GM04504 (cell line): ENCODE measurements around the gene ARID4B.
"Not testable (repeated sequence)": the region's sequence is repeated elsewhere in the genome, so short reads cannot be mapped to it uniquely, and the experiment has no call there.

Experiments
- DNase-seq: peaks from one replicate; pipeline ENCODE4 v3.0.0-alpha.2; 2012; ENCODE audit warnings: low read depth

Gene ARID4B

DNA sequence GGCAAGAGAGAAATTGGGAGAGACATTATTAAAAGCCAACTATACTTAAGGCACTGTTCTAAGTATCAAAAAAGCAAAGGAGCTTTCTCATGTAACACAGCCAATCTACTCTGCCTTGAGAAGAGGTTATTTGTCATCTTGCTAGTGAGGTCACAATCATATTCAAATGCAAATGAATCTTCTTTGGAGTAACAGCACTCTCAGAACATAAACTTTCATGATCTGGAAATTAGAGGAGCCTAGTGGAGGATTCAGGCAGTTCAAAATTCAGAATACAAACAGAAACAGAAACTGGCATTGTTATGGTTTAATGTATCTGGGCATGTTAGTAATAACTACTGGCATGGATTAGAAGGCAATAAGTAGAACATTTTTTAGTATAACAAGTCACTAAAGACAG lies 57.4 kb downstream of the ARID4B start:
- DNase-seq, result peak; percentile 29

- not testable (repeated sequence) for DNase-seq
Measured at GRCh38 chr1:235269990-235270389, 58.0 kb downstream of the ARID4B start.

GRCh38 chr1:235268379-235269125 lies 59.4 kb downstream of the ARID4B start:
- DNase-seq, result no peak

DNA sequence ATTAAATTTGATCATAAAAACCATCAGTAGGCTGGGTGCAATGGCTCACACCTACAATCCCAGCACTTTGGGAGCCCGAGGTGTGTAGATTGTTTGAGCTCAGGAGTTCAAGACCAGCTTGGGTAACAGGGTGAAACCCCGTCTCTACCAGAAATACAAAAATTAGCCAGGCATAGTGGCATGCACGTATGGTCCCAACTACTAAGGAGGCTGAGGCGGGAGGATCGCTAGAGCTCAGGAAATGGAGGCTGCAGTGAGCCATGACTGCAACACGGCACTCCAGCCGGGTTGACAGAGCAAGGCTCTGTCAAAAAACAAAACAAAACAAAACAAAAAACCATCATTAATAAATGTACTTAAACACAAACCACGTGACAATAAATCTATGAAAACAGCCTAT lies 61.0 kb downstream of the ARID4B start:
- DNase-seq, result no peak

DNA sequence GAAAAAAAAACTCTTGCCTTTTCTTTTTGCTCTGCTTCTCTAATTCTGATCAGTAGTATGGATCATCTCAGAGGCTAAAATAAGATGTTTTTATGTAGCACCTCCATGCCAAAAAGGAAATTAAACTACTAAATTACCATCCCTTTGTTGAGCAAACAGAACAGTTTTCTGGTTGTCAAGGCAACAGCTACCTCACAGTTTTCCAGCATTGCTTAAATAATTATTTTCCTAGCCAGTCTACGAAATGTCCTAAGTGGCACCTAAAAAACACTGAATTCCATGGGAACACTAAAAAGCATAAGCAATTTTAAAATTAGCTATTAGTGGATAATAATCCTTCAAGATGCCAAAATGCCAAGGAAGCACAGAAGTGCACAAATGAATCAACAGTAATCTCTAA lies 61.7 kb downstream of the ARID4B start:
- DNase-seq, result no peak

DNA sequence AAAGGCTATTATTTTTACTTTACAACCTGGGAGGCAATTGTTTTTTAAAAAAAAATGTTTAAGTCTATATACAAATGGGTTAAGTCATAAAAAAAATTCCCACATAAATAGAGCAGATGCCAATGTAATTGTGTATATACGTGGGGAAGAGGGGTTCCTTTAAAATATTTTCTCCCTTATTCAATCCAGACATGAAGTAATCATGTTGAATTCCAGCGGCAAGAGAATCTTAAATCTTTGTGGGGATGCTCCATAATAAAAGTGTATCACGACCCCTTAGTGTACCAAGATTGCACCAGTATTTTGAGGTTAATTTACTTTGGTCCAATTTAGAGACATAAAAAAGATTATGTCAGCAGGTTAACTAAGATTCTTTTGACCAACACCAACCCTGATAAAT lies 62.1 kb downstream of the ARID4B start:
- DNase-seq, result no peak

DNA sequence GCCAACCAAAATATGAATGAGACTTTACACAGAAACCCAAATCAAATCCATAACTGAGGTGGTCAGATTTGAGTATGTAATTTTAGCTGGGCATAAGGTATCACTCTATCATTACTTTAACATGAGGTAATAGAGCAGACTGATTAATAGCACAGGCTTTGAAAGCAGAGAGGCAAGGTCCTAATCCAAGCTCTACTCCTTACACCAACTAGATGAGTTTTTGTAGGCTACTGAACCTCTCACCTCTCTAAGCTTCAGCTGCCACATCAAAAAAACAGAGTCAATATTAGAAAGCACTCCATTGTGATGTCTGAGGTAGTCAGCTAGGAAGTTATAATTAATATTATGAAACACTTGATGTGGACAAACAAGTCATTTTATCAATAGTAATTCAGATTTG lies 63.7 kb downstream of the ARID4B start:
- no peak for DNase-seq

DNA sequence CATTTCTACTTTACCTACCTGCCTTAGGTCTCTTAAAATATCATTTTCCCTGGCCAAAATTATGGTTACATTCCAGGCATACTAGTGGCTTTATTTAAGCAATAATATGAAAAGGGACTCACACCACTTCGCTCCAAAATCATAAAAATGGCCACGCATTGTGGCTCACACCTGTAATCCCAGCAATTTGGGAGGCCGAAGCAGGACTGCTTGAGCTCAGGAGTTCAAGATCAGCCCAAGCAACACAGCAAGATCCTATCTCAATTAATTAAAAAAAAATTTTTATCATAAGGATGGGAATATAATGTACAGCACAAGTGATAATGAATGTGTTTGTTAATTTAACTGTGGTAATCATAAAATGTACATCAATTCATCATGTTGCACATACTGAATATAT lies 65.4 kb downstream of the ARID4B start:
- DNase-seq, result no peak

DNA sequence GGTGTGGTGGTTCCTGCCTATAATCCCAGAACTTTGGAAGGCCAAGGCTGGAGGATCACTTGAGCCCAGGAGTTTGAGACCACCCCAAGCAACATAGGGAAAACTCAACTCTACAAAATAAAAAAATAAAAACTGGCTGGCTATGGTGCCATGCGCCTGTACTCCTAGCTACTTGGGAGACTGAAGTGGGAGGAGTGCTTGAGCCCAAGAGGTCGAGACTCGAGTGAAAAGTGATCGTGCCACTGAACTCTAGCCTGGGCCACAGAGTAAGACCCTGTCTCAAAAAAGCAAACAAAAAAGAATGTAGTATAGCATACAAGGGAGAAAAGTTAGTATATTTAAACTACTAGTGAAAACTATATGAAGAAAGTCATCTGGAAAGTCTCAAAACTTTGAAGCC lies 66.7 kb downstream of the ARID4B start:
- DNase-seq, result no peak

GRCh38 chr1:235259133-235259778 lies 68.7 kb downstream of the ARID4B start:
- DNase-seq, result no peak

- DNase-seq, result not testable (repeated sequence)
Measured at GRCh38 chr1:235258068-235258467, 69.9 kb downstream of the ARID4B start.

DNA sequence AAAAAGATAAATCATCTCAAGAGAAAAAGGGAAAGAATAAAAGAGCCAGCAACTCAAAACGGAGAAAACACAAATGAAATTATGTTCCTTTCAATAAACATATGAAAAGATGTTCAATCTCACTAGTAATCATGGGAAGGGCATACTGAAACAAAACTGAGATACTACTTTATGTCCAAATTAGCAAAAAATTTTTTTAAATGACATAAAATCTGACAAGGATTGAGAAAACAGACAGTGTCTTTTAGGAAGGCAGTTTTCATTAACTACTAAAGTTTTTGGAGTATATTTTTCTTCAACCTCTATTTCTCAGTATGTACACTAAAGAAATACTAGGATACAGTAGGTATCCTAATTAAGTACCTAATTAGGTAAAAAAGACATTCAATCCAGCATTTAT lies 73.3 kb downstream of the ARID4B start:
- no peak for DNase-seq

GRCh38 chr1:235253219-235253962 lies 74.6 kb downstream of the ARID4B start:
- DNase-seq, result peak; percentile 58

DNA sequence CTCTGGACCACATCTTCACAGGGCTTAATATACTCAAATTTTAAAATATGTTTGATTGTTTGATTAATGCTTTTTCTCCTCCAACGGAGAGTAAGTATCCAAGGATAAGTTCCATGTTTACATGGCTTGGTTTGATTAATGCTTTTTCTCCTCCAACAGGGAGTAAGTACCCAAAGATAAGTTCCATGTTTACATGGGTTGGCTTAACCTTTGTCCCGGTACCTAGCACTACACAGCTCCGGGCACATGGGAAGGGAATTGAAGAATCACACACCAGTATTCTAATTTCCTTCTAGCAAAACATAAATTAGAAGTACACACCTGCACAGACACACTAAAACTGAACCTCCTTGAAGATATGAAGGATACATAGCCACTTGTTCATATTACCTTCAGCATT lies 77.5 kb downstream of the ARID4B start:
- no peak for DNase-seq

DNA sequence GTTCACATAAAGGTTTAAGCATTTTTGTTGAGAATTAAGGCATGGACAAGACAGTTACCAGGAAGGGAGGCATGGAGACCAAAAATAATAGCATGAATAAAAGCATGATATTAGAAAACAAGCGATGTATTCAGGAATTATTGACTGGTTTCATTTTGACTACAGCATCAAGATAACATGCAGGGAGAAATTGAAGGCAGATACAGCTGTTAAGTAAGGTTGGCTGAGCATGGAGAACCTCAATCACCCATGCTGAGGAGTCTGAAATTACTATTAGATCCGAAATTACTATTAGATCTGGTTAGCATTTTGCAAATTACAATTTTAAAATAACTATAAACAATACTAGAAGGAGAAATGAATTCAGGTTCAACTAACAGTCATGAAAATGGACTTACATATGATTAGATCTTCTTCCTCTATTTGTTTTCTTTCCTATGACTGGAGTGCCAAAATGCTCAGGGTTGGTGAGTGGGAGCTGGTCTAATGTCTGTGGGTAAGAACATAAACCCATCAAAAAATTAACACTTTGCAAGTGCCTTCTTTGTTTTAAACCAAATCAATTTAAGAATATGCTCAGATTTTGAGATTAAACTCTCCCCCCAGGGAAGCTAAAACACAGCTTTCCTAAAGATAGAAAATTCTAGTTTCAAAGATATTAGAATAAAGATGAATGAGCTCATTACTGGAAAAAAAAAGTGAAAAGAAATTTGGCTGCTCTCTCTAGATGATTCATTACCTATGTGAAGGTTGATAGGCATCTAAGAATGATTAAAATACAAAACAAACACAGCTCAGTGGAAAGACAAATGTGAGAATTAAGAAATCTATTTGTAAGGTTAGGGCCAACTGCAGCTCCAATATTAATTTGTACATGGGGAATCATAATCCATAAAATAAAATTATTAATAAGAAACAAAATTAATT lies 81.7 kb downstream of the ARID4B start:
- no peak for DNase-seq

GRCh38 chr1:235244974-235245592 lies 82.9 kb downstream of the ARID4B start:
- no peak for DNase-seq

DNA sequence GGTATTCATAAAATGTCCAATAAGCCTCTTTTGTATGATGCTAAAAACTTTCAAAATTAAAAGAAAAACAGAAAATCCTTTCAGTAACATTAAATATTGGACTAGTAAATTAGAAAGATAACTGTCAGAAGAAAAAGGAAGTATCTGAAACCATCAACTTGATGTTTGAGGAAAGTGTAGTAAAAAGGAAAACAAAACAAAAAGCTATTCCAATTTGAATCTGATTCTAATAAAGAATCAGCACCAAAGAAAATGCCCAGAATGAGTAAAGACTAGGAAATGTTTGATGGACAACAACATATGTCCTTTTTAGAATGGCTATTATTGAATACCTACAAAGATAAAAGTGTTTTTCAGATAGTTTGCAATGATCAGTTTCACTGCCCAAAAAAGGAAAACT lies 87.0 kb downstream of the ARID4B start:
- DNase-seq, result no peak

DNA sequence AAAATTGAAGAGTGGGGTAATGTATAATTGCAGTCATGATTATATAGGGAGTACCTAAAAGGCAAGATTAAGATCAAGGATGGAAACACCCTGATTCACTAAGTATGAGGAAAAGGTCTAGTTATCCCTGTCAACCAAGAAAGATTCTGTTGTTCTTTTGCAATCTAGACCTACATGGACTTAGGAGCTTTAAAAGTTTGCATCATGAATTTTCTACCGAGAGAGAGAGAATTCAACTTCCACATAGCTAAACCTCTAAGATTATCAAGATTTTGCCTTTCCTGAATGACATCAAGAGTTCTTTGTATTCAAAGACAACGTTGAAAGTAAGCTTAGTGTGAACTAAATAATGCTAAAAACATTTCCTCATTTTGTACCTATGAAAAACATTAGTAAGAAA lies 88.1 kb downstream of the ARID4B start:
- DNase-seq, result no peak

DNA sequence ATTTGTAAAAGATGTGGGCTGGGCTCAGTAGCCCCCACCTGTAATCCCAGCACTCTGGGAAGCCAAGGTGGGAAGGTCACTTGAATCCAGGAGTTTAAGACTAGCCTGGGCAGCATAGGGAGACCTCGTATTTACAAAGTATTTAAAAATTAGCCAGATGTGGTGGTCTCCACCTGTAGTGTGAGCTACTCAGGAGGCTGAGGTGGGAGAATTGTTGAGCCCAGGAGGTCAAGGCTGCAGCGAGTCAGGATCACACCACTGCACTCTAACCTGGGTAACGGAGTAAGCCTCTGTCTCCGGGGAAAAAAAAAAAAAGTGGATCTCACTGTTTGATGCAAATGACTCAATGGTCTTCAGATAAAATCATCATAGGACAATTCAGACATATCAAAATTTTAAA lies 89.4 kb downstream of the ARID4B start:
- DNase-seq, result no peak

GRCh38 chr1:235236128-235236527 lies 91.9 kb downstream of the ARID4B start:
- DNase-seq, result no peak

DNA sequence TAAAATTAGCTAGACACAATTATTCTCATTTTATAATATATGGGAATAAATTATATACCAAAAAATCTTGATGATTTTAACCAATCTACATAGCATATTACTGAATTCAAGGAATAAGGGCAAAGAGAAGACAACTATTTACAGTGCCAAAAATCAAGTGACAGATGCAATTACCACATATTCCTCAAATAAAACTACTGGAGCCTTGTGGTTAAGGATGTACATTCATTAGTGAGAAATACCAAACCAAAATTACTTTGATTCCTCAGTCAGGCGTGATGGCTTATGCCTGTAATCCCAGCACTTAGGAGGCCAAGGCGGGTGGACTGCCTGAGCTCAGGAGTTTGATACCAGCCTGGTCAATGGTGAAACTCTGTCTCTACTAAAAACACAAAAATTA lies 98.1 kb downstream of the ARID4B start:
- no peak for DNase-seq

DNA sequence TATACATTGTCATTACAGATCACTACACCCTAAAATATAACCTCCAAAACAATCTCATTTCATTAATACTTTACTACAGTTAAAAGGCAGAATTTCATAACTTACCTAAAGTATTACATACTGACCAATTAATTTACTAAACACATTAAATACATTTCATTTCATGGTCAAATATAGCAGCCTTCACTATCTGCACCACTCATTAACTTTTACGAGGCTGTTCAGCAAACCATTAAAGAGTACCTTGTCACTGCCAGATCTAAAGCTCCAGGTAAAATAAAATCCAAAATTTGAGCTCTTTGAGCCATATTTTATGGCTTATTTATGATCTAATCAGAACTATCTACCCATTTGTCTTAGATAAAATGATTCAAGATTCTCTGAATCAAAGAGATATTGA lies 100.6 kb downstream of the ARID4B start:
- no peak for DNase-seq
